Brain microvascular endothelial cell (primary cell): Measurements from ENCODE around the gene GRAMD1B.

Experiments used
- DNase-seq: peaks from one replicate; pipeline ENCODE4 v3.0.0-alpha.2; 2020
- H3K27ac ChIP-seq: fragments of 250-450 bp; sonication (Bioruptor Pico); 2 replicates; pipeline ENCODE4 v1.5.1; 2020; ENCODE audit warnings: mild to moderate bottlenecking, moderate library complexity
- H3K27me3 ChIP-seq: fragments of 250-450 bp; sonication (Bioruptor Pico); replicated peaks from 2 replicates; pipeline ENCODE4 v1.5.1; 2020; ENCODE audit warnings: mild to moderate bottlenecking
- H3K36me3 ChIP-seq: fragments of 250-450 bp; sonication (Bioruptor Pico); replicated peaks from 2 replicates; pipeline ENCODE4 v1.5.1; 2020; ENCODE audit warnings: mild to moderate bottlenecking
- H3K4me3 ChIP-seq: 2 replicates; pipeline ENCODE4 v1.5.1; 2011; ENCODE audit warnings: low read depth, mild to moderate bottlenecking, control low read depth, low read length, moderate library complexity
- in situ Hi-C: cut with HindIII; loops from 2 replicates; pipeline ENCODE4 v1.10.0; 2017; ENCODE audit warnings: low sequenced_read_pairs, low pct_ligation_motif_present
- TF ChIP-seq, protein P1 (sequence below): IDR thresholded peaks from 2 replicates; pipeline ENCODE4 v1.5.1; 2011; ENCODE audit warnings: low read depth, mild to moderate bottlenecking, moderate library complexity, low read length, control low read depth, inconsistent platforms; ENCODE audit errors: missing control alignments

GRAMD1B gene

DNA sequence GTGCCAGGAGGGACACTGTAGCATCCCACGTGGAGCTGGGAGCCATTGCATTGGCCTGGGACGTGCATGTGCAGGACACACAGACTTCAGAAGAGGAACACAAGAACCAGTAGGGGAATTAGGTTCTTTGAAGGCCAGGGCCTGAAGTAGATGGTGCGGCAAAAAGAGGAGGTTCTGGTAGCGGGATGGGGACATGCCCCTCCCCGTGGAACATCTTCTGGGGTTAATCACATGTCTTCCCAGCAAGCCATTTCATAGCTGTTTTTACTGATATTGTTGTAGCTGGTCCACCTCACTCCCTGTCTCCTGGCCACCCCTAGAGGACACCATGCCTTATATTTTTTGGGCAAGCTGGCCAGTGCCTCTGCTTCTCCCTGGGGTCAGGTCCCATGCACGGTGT, 150.1 kb downstream of the GRAMD1B start:
- TF ChIP-seq, protein P1, sequence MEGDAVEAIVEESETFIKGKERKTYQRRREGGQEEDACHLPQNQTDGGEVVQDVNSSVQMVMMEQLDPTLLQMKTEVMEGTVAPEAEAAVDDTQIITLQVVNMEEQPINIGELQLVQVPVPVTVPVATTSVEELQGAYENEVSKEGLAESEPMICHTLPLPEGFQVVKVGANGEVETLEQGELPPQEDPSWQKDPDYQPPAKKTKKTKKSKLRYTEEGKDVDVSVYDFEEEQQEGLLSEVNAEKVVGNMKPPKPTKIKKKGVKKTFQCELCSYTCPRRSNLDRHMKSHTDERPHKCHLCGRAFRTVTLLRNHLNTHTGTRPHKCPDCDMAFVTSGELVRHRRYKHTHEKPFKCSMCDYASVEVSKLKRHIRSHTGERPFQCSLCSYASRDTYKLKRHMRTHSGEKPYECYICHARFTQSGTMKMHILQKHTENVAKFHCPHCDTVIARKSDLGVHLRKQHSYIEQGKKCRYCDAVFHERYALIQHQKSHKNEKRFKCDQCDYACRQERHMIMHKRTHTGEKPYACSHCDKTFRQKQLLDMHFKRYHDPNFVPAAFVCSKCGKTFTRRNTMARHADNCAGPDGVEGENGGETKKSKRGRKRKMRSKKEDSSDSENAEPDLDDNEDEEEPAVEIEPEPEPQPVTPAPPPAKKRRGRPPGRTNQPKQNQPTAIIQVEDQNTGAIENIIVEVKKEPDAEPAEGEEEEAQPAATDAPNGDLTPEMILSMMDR, result no peak
- in situ Hi-C loops, result no loop called here
- H3K36me3 ChIP-seq, result no peaks in the 10 kb centered on the region
- DNase-seq, result no peak
- no peak overlapping the region for H3K27ac ChIP-seq
- H3K4me3 ChIP-seq, result no peak overlapping the region
- H3K27me3 ChIP-seq, result no peaks in the 10 kb centered on the region

DNA sequence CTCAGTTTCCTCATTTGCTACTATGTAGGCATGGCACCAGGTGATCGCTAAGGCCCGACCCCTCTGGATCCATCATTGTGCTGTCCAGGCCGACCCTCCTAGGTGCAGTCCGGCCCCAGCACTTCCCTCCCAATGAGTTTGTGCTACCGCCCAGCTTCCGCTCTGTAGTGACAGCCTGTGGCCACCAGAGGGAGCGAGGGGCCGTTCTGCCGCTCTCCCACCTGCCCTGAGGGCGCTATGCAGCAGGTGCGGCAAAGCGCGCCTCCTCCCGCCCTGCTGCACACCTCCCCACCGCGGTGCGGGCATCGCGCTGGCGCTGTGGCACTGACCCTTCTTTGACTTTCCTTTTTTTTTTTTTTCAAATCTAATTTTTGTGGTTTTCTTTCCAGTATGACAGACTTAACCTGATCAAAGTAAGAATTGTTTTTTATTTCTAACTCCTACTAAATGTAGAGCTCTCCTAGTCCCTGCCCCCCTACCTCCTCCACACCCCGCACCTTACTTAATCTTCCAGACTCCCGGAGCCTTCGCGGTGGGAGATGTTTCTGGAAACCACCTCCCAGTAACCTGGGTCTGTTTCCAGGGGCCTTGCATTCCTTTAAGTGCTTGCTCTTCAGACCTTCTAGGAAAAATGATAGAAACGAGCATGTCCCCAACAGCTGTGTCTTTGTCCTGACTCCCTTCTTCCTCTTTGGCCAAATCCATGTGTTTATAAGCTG, 150.6 kb downstream of the GRAMD1B start:
- peak; percentile 31 for DNase-seq
- in situ Hi-C loops, result no loop called here
- TF ChIP-seq, protein P1, result peak; percentile 96
- Histone ChIP-seq H3K27ac (no peak overlapping the region), H3K4me3 (no peak overlapping the region), H3K36me3 (no peaks in the 10 kb centered on the region), H3K27me3 (no peaks in the 10 kb centered on the region)

DNA sequence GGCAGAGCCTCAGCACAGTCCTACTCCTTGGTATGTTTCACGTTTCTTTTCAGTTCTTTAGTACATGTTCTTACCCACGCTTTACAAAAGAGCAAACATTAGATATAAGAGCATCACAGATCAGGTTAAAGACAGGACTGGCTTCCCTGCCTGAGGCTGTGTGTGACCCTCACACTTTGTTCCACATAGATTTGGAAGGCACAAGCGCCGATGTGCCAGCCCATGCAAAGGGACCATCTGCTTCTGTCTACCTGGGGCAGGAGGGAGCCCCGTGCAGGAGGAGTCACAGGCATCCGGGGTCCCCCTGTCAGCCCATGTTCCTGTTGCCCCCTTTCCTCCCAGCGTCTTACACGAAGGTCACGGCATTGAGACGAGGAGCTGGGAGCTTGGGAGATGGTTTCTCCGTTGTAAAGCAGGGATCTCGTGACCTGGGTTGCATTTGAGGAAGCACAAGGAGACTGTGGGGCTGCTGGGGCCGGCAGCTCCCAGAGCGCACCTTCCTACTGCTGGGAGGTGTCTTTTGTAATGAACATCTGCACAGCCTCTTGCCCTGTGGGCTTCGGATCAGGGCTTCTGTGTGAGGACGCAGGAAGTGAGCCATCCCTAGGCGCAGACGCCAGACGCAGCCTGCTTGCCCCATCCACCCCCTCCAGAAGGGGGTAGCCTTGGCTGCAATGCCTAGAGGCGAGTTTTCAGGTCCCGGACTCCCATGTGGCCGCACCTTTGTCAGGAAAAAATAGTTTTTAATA, 151.8 kb downstream of the GRAMD1B start:
- no peak overlapping the region for H3K4me3 ChIP-seq
- H3K27ac ChIP-seq, result no peak overlapping the region
- in situ Hi-C loops, result no loop called here
- H3K27me3 ChIP-seq, result no peaks in the 10 kb centered on the region
- no peaks in the 10 kb centered on the region for H3K36me3 ChIP-seq
- TF ChIP-seq, protein P1, result no peak
- DNase-seq, result no peak

DNA sequence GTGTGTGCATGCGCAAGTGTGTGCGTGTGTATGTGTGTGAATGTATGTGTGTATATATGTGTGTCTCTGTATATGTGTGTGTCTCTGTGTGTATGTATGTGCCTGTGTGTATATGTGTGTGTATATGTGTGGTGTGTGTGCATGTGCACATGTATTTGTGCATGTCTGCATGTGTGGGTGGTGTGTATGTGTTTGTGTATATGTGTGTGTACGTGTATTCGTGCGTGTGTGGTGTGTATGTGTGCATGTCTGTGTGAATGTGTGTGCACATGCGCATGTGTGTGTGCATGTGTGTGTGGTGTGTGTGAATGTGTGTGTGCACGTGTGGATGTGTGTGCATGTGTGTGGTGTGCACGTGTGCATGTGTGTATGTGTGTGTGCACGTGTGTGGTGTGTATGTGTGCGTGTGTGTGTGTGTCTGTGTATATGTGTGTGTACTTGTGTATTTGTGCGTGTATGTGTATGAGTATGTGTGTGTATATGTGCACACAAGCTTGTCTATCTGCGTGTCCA, 153.0 kb downstream of the GRAMD1B start:
- no peaks in the 10 kb centered on the region for H3K27me3 ChIP-seq

DNA sequence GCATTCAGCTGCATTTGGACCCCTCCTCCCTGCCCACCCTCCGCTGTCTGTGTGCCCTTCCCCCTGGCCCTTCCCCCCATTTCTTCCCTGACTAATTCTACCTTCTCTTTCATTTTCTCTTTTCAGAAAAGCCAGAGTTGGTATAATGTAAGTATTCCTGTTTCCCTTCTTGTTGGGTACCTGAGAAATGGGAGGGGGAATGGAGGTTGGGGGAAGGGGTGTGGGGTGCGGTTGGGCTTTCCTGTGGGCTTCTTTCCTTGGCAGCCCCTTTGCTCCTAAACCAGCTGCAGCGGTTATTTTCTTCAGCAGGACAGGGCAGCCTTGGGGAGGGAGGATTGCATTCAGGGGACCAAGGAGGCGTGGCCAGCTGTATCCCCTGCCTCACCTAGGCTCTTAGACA, 154.1 kb downstream of the GRAMD1B start:
- H3K27me3 ChIP-seq, result no peaks in the 10 kb centered on the region
- TF ChIP-seq, protein P1, result no peak
- no peak overlapping the region for H3K27ac ChIP-seq
- no peak for DNase-seq
- H3K36me3 ChIP-seq, result no peaks in the 10 kb centered on the region
- H3K4me3 ChIP-seq, result no peak overlapping the region
- in situ Hi-C loops, result no loop called here

More for the DNA sequence above, 153.0 kb downstream of the GRAMD1B start:
- no peak for DNase-seq
- no peaks in the 10 kb centered on the region for H3K36me3 ChIP-seq
- TF ChIP-seq, protein P1, result no peak
- H3K4me3 ChIP-seq, result no peak overlapping the region
- H3K27ac ChIP-seq, result no peak overlapping the region
- in situ Hi-C loops, result no loop called here
